Measurements from ENCODE around the gene TRMT11. TPM values are rescaled to one million over a fixed set of nuclear protein-coding genes. Genes with fewer than 3 reads are reported as not detected.

TRMT11 gene
- total and polyA plus RNA-seq, 2 of the 13 experiments (the other 11 are each of a cell fraction or from before 2014, with no cell fraction given), result 42.2 to 81.9 TPM

GRCh38 chr6:126075335-126076071, 89.2 kb downstream of the TRMT11 start:
- POLR2A ChIA-PET, result no interaction called here
- CTCF ChIA-PET (ENCODE audit: low intra/inter-chr PET ratio, low total read pairs), result no interaction called here
- Histone ChIP-seq H3K9ac (ENCODE audit: insufficient read depth, low read depth, low read length) (no peak overlapping the region), H3K4me1 (ENCODE audit: insufficient read depth, low read length) (peaks cover 26% of the 10 kb centered on the region), H3K4me2 (ENCODE audit: low read depth, low read length) (no peak overlapping the region), H3K4me3 (replicated peaks in 1 of 3; ENCODE audit: insufficient read depth in 1 of 3, low read depth in 2 of 3, low read length in 3 of 3) (no peak overlapping the region), H3K27me3 (ENCODE audit: control insufficient read depth in 1 of 2, insufficient read depth in 2 of 2, low read length in 2 of 2) (no peaks in the 10 kb centered on the region), H3K79me2 (ENCODE audit: insufficient read depth, low read length) (no peaks in the 10 kb centered on the region), H3K36me3 (replicated peaks in 1 of 2; ENCODE audit: control insufficient read depth in 1 of 2, insufficient read depth in 2 of 2, low read length in 2 of 2) (peaks cover 4 to 6% of the 10 kb centered on the region in 2 experiments; a peak in 3 of 5 replicates), H3K27ac (ENCODE audit: extremely low read length, insufficient read depth, low read length) (no peak overlapping the region), H3K9me3 (ENCODE audit: low read length) (no peaks in the 10 kb centered on the region), H2AFZ (ENCODE audit: low read length) (no peak overlapping the region), H4K20me1 (ENCODE audit: insufficient read depth, low read length) (no peaks in the 10 kb centered on the region)
- FAIRE-seq (no peak), ATAC-seq (no peak), DNase-seq (ENCODE audit: low spot score) (no peak)
- in situ Hi-C loops (cut with HindIII; ENCODE audit: extremely low pct_ligation_motif_present, low pct_unique_long_range_greater_than_20kb), result no loop called here
- intact Hi-C loops (cut with micrococcal nuclease; ENCODE audit: unreplicated experiment), result no loop called here
- no TSS peak for BruUV-seq (replicated peaks)
- WGBS (ENCODE audit: low lambda C conversion rate), result 94% methylated on average over 4 of the region's 4 CpGs
- TF ChIP-seq ZNF724P (CRISPR knock-in tag; IDR thresholded peaks at IDR 0.05; ENCODE audit: borderline replicate concordance) (no peak), SNAPC2 (CRISPR knock-in tag; IDR thresholded peaks at IDR 0.05) (no peak), ZFAT (CRISPR knock-in tag; conservative IDR thresholded peaks at IDR 0.05) (no peak), SCMH1 (CRISPR knock-in tag; IDR thresholded peaks at IDR 0.05; ENCODE audit: borderline replicate concordance) (no peak), ZKSCAN1 (IDR thresholded peaks at IDR 0.05; ENCODE audit: low read length) (no peak), ZBTB10 (CRISPR knock-in tag; IDR thresholded peaks at IDR 0.05; ENCODE audit: borderline replicate concordance) (no peak), XBP1 (CRISPR knock-in tag; IDR thresholded peaks at IDR 0.05) (no peak), TERF1 (CRISPR knock-in tag; IDR thresholded peaks at IDR 0.05) (no peak), MAF1 (CRISPR knock-in tag; IDR thresholded peaks at IDR 0.05; ENCODE audit: borderline replicate concordance) (no peak)

Measured in HepG2 (cell line).